BLaER1 treated with 17β-estradiol and CSF1 and Interleukin-3, amounts not matched to agents 10 nM and 100 nM (cell line): ENCODE measurements around the gene OPN1LW.
"Not testable (repeated sequence)": the region's sequence is repeated elsewhere in the genome, so short reads cannot be mapped to it uniquely, and the experiment has no call there.

Experiments
- H3K27ac ChIP-seq, 11 experiments: shearing (Covaris generic); formaldehyde crosslinking; 2 replicates each; pipeline ENCODE4 v1.8.1; 2022
- H3K27me3 ChIP-seq, 11 experiments: shearing (Covaris generic); formaldehyde crosslinking; 2 replicates each; pipeline ENCODE4 v1.8.1; 2022
- H3K36me3 ChIP-seq, 11 experiments: shearing (Covaris generic); formaldehyde crosslinking; 2 replicates each; pipeline ENCODE4 v1.8.1; 2022
- H3K4me1 ChIP-seq, 10 experiments: shearing (Covaris generic); formaldehyde crosslinking; 2 replicates each; pipeline ENCODE4 v1.8.1; 2022
- H3K4me2 ChIP-seq, 11 experiments: shearing (Covaris generic); formaldehyde crosslinking; 2 replicates each; pipeline ENCODE4 v1.8.1; 2022
- H3K4me3 ChIP-seq, 10 experiments: shearing (Covaris generic); formaldehyde crosslinking; 2 replicates each; pipeline ENCODE4 v1.8.1; 2022
- H3K9ac ChIP-seq, 11 experiments: shearing (Covaris generic); formaldehyde crosslinking; 2 replicates each; pipeline ENCODE4 v1.8.1; 2022
- H3K9me3 ChIP-seq, 11 experiments: shearing (Covaris generic); formaldehyde crosslinking; replicated peaks in 1 of 11; 2 replicates each; pipeline ENCODE4 v1.8.1; 2022
- H4K20me1 ChIP-seq, 11 experiments: shearing (Covaris generic); formaldehyde crosslinking; 2 replicates each; pipeline ENCODE4 v1.8.1; 2022

The OPN1LW gene

DNA sequence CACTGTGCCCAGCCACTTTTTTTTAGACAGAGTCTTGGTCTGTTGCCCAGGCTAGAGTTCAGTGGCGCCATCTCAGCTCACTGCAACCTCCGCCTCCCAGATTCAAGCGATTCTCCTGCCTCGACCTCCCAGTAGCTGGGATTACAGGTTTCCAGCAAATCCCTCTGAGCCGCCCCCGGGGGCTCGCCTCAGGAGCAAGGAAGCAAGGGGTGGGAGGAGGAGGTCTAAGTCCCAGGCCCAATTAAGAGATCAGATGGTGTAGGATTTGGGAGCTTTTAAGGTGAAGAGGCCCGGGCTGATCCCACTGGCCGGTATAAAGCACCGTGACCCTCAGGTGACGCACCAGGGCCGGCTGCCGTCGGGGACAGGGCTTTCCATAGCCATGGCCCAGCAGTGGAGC, 38.3 kb downstream of the OPN1LW start, which contains the start of gene OPN1MW:
OPN1MW (plus strand) TSS at position 301 of the 400 bp plus-strand sequence; CDS start at position 383, 82 bp downstream.
- not testable (repeated sequence) for H3K4me3 ChIP-seq, H3K27ac ChIP-seq, H3K9ac ChIP-seq, H3K4me1 ChIP-seq, H4K20me1 ChIP-seq, H3K9me3 ChIP-seq, H3K27me3 ChIP-seq, H3K4me2 ChIP-seq, H3K36me3 ChIP-seq

- not testable (repeated sequence) for H3K4me1 ChIP-seq, H3K4me3 ChIP-seq, H3K36me3 ChIP-seq, H3K27ac ChIP-seq, H3K9me3 ChIP-seq, H4K20me1 ChIP-seq, H3K27me3 ChIP-seq, H3K4me2 ChIP-seq, H3K9ac ChIP-seq
Measured at GRCh38 chrX:154183794-154184193, 39.8 kb downstream of the OPN1LW start.

DNA sequence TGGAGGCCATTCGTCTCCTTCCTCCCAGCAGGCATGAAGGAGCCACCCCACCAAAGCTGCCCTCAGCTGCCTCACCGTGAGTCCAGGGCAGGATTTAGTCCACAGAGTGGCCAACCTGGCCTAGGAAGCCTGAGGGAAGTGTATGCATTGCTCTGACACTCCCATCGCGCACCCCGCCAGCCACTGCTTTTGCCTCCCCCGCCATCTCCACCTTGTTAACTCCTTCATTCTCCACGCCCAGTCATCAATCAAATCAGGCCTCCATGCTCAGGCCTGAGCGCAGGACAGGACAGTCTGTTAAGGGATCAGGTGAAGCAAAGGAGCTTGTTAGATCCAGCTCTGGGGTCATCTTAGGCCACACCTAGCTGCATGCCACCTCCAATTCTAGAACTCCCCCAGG, 48.8 kb downstream of the OPN1LW start:
- not testable (repeated sequence) for H3K4me3 ChIP-seq, H3K4me1 ChIP-seq, H3K27me3 ChIP-seq, H3K4me2 ChIP-seq, H4K20me1 ChIP-seq, H3K9me3 ChIP-seq, H3K27ac ChIP-seq, H3K36me3 ChIP-seq, H3K9ac ChIP-seq

GRCh38 chrX:154194316-154194715, 50.3 kb downstream of the OPN1LW start:
- not testable (repeated sequence) for H3K27me3 ChIP-seq, H3K4me1 ChIP-seq, H3K4me2 ChIP-seq, H3K27ac ChIP-seq, H3K9ac ChIP-seq, H3K4me3 ChIP-seq, H4K20me1 ChIP-seq, H3K36me3 ChIP-seq, H3K9me3 ChIP-seq

GRCh38 chrX:154196466-154196865, 52.4 kb downstream of the OPN1LW start:
- not testable (repeated sequence) for H3K4me3 ChIP-seq, H4K20me1 ChIP-seq, H3K36me3 ChIP-seq, H3K27me3 ChIP-seq, H3K27ac ChIP-seq, H3K9me3 ChIP-seq, H3K4me1 ChIP-seq, H3K4me2 ChIP-seq, H3K9ac ChIP-seq
